ENCODE results near the gene ITGAD. TPM values are rescaled to one million over a fixed set of nuclear protein-coding genes. Genes with fewer than 3 reads are reported as not detected.
A peak's percentile ranks its signal among the peaks of the same experiment; 100 is the strongest.

ITGAD gene
- total and polyA plus RNA-seq, 5 experiments from 2014 or later, result 0.52 TPM; not detected in 4

GRCh38 chr16:31371619-31372484, 21.3 kb upstream of the ITGAD start:
- peaks cover 4 to 11% (median 10%) of the 10 kb centered on the region in 4 donors for H3K4me1 Mint-ChIP-seq
- peaks cover 0 to 8% (median 3%) of the 10 kb centered on the region in 9 donors for H3K9me3 Mint-ChIP-seq
- ATAC-seq (no peak), DNase-seq (no peak)
- peaks cover 0 to 6% (median 0%) of the 10 kb centered on the region in 3 donors for H3K36me3 Mint-ChIP-seq
- POLR2A ChIA-PET, result no interaction called here
- no peak overlapping the region for H3K27ac Mint-ChIP-seq
- H3K27me3 Mint-ChIP-seq, result no peaks in the 10 kb centered on the region
- no peak overlapping the region for H3K4me3 Mint-ChIP-seq

GRCh38 chr16:31373235-31373634, 19.9 kb upstream of the ITGAD start:
- Mint-ChIP-seq H3K4me1 (peaks cover 0 to 10% (median 4%) of the 10 kb centered on the region in 4 donors), H3K4me3 (no peak overlapping the region), H3K27me3 (no peaks in the 10 kb centered on the region), H3K27ac (no peak overlapping the region), H3K36me3 (peaks cover 0 to 6% (median 0%) of the 10 kb centered on the region in 3 donors), H3K9me3 (peaks cover 0 to 8% (median 3%) of the 10 kb centered on the region in 9 donors)
- ATAC-seq (no peak), DNase-seq (no peak)
- POLR2A ChIA-PET, result no interaction called here

- ATAC-seq, result no peak
- POLR2A ChIA-PET, result no interaction called here
- peaks cover 0 to 10% (median 4%) of the 10 kb centered on the region in 4 donors for H3K4me1 Mint-ChIP-seq
Observed at GRCh38 chr16:31375231-31375630, 17.9 kb upstream of the ITGAD start.

GRCh38 chr16:31376705-31377104, 16.4 kb upstream of the ITGAD start:
- H3K36me3 Mint-ChIP-seq, result peaks cover 0 to 6% (median 0%) of the 10 kb centered on the region in 3 donors
- POLR2A ChIA-PET, result interaction anchor here (0.7 kb wide), 1 partner anchor 235 kb away, joined by 3 read pairs; no protein-coding TSS in a partner anchor
- no peak for ATAC-seq
- no peak for DNase-seq
- H3K27ac Mint-ChIP-seq, result peak overlapping the region in 2 of 10 donors; percentile 25 to 62
- peaks cover 0 to 10% (median 4%) of the 10 kb centered on the region in 4 donors for H3K4me1 Mint-ChIP-seq
- H3K27me3 Mint-ChIP-seq, result no peaks in the 10 kb centered on the region
- no peak overlapping the region for H3K4me3 Mint-ChIP-seq
- peaks cover 0 to 8% (median 3%) of the 10 kb centered on the region in 9 donors for H3K9me3 Mint-ChIP-seq

More at GRCh38 chr16:31375231-31375630, 17.9 kb upstream of the ITGAD start:
- H3K27ac Mint-ChIP-seq, result no peak overlapping the region
- no peak overlapping the region for H3K4me3 Mint-ChIP-seq
- no peak for DNase-seq
- H3K9me3 Mint-ChIP-seq, result peaks cover 0 to 8% (median 3%) of the 10 kb centered on the region in 9 donors
- H3K36me3 Mint-ChIP-seq, result peaks cover 0 to 6% (median 0%) of the 10 kb centered on the region in 3 donors
- H3K27me3 Mint-ChIP-seq, result no peaks in the 10 kb centered on the region

GRCh38 chr16:31377210-31377903, 15.8 kb upstream of the ITGAD start:
- H3K9me3 Mint-ChIP-seq, result peaks cover 0 to 8% (median 3%) of the 10 kb centered on the region in 9 donors
- ATAC-seq (no peak), DNase-seq (no peak)
- peaks cover 2 to 12% (median 6%) of the 10 kb centered on the region in 4 donors for H3K4me1 Mint-ChIP-seq
- H3K27me3 Mint-ChIP-seq, result no peaks in the 10 kb centered on the region
- POLR2A ChIA-PET, result no interaction called here
- peak overlapping the region in 1 of 10 donors; percentile 40 for H3K4me3 Mint-ChIP-seq
- H3K27ac Mint-ChIP-seq, result peak overlapping the region in 1 of 10 donors; percentile 25
- peaks cover 0 to 6% (median 0%) of the 10 kb centered on the region in 3 donors for H3K36me3 Mint-ChIP-seq

- ATAC-seq, result no peak
- peaks cover 0 to under 1% (median 0%) of the 10 kb centered on the region in 3 donors for H3K36me3 Mint-ChIP-seq
- H3K4me3 Mint-ChIP-seq, result no peak overlapping the region
- no peak for DNase-seq
- H3K4me1 Mint-ChIP-seq, result peaks cover 5 to 14% (median 8%) of the 10 kb centered on the region in 4 donors
- peaks cover 0 to 3% (median 0%) of the 10 kb centered on the region in 5 donors for H3K27me3 Mint-ChIP-seq
- H3K27ac Mint-ChIP-seq, result no peak overlapping the region
- POLR2A ChIA-PET, result no interaction called here
- peaks cover 0 to 5% (median 3%) of the 10 kb centered on the region in 9 donors for H3K9me3 Mint-ChIP-seq
Observed at GRCh38 chr16:31380201-31380600, 12.9 kb upstream of the ITGAD start.

- H3K4me1 Mint-ChIP-seq, result peaks cover 5 to 12% (median 6%) of the 10 kb centered on the region in 4 donors
- H3K4me3 Mint-ChIP-seq, result no peak overlapping the region
- no peaks in the 10 kb centered on the region for H3K36me3 Mint-ChIP-seq
- peak overlapping the region in 3 of 10 donors; percentile 38 to 53 (median 48) for H3K27ac Mint-ChIP-seq
- H3K27me3 Mint-ChIP-seq, result peaks cover 0 to 5% (median 1%) of the 10 kb centered on the region in 5 donors
- DNase-seq, result peak; percentile 34 to 79 (median 62)
- peak; percentile 86 to 89 for ATAC-seq
- H3K9me3 Mint-ChIP-seq, result no peaks in the 10 kb centered on the region
- POLR2A ChIA-PET, result interaction anchor here (0.5 to 1.7 kb wide), 11 partner anchors 20 to 433 kb away, joined by 3 to 9 read pairs (median 4); partner anchors contain the start of genes FUS and KAT8
Observed at GRCh38 chr16:31382485-31383161, 10.5 kb upstream of the ITGAD start.

GRCh38 chr16:31385680-31386079, 7.5 kb upstream of the ITGAD start:
- peaks cover 3 to 10% (median 5%) of the 10 kb centered on the region in 4 donors for H3K4me1 Mint-ChIP-seq
- POLR2A ChIA-PET, result interaction anchor here (1.1 kb wide), 1 partner anchor 208 kb away, joined by 3 read pairs; no protein-coding TSS in a partner anchor
- no peak overlapping the region for H3K4me3 Mint-ChIP-seq

GRCh38 chr16:31386157-31386984, 6.8 kb upstream of the ITGAD start:
- Mint-ChIP-seq H3K27ac (no peak overlapping the region), H3K36me3 (no peaks in the 10 kb centered on the region), H3K27me3 (peaks cover 0 to 17% (median 8%) of the 10 kb centered on the region in 5 donors), H3K4me1 (peaks cover 3 to 10% (median 5%) of the 10 kb centered on the region in 4 donors), H3K4me3 (no peak overlapping the region), H3K9me3 (no peaks in the 10 kb centered on the region)
- POLR2A ChIA-PET, result interaction anchor here (1.1 kb wide), 1 partner anchor 209 kb away, joined by 3 read pairs; no protein-coding TSS in a partner anchor
- DNase-seq, result no peak
- ATAC-seq, result peak in 1 of 2 donors; percentile 23

More at GRCh38 chr16:31385680-31386079, 7.5 kb upstream of the ITGAD start:
- no peaks in the 10 kb centered on the region for H3K9me3 Mint-ChIP-seq
- H3K27ac Mint-ChIP-seq, result no peak overlapping the region
- no peak for ATAC-seq
- peaks cover 0 to 17% (median 8%) of the 10 kb centered on the region in 5 donors for H3K27me3 Mint-ChIP-seq
- no peaks in the 10 kb centered on the region for H3K36me3 Mint-ChIP-seq
- no peak for DNase-seq

GRCh38 chr16:31388535-31388934, 4.6 kb upstream of the ITGAD start:
- POLR2A ChIA-PET, result no interaction called here
- Mint-ChIP-seq H3K4me1 (peaks cover 0 to 7% (median 0%) of the 10 kb centered on the region in 4 donors), H3K27me3 (peaks cover 1 to 17% (median 8%) of the 10 kb centered on the region in 5 donors), H3K36me3 (no peaks in the 10 kb centered on the region), H3K4me3 (no peak overlapping the region), H3K27ac (no peak overlapping the region), H3K9me3 (no peaks in the 10 kb centered on the region)
- ATAC-seq (no peak), DNase-seq (no peak)

- Mint-ChIP-seq H3K4me3 (no peak overlapping the region), H3K9me3 (no peaks in the 10 kb centered on the region), H3K27me3 (peaks cover 1 to 17% (median 5%) of the 10 kb centered on the region in 5 donors), H3K4me1 (peaks cover 0 to 4% (median 0%) of the 10 kb centered on the region in 4 donors), H3K27ac (no peak overlapping the region), H3K36me3 (no peaks in the 10 kb centered on the region)
- POLR2A ChIA-PET, result no interaction called here
- DNase-seq, result no peak
- no peak for ATAC-seq
Observed at GRCh38 chr16:31390504-31391041, 2.6 kb upstream of the ITGAD start.

All from naive thymus-derived CD8-positive, alpha-beta T cell (primary cell).